Endodermal cell (in vitro differentiated cells): ENCODE measurements around the gene NCBP2. TPM values are rescaled to one million over a fixed set of nuclear protein-coding genes. Genes with fewer than 3 reads are reported as not detected.
A peak's percentile ranks its signal among the peaks of the same experiment; 100 is the strongest.

Source experiments
- DNase-seq: peaks from one replicate; pipeline ENCODE4 v3.0.0-alpha.2; 2017
- H3K27ac ChIP-seq: 2 replicates; pipeline ENCODE4 v1.5.1; 2013; ENCODE audit warnings: mild to moderate bottlenecking, low read depth, low read length, moderate library complexity
- H3K27me3 ChIP-seq: 2 replicates; pipeline ENCODE4 v1.6.1; 2013; ENCODE audit warnings: mild to moderate bottlenecking, low read length, moderate library complexity; ENCODE audit not compliant: insufficient read depth, control insufficient read depth, poor library complexity, severe bottlenecking
- H3K36me3 ChIP-seq: 2 replicates; pipeline ENCODE4 v1.7.0; 2013; ENCODE audit warnings: mild to moderate bottlenecking, low read length, moderate library complexity; ENCODE audit not compliant: control insufficient read depth, insufficient read depth
- H3K4me1 ChIP-seq: one replicate; pipeline ENCODE4 v1.7.0; 2013; ENCODE audit warnings: low read length; ENCODE audit not compliant: control insufficient read depth, insufficient read depth
- H3K4me3 ChIP-seq: 2 replicates; pipeline ENCODE4 v1.5.1; 2013; ENCODE audit warnings: mild to moderate bottlenecking, low read length, moderate library complexity
- H3K9ac ChIP-seq: 2 replicates; pipeline ENCODE4 v1.6.1; 2013; ENCODE audit warnings: mild to moderate bottlenecking, low read length, moderate library complexity; ENCODE audit not compliant: poor library complexity, severe bottlenecking; ENCODE audit errors: extremely low read depth
- H3K9me3 ChIP-seq: 2 replicates; pipeline ENCODE4 v1.6.1; 2013; ENCODE audit warnings: mild to moderate bottlenecking, low read length, moderate library complexity; ENCODE audit not compliant: control insufficient read depth
- H3K27ac Mint-ChIP-seq: 2 replicates; pipeline ENCODE4 v1.8.0; 2020; ENCODE audit warnings: mixed read lengths
- H3K27me3 Mint-ChIP-seq: 2 replicates; pipeline ENCODE4 v1.8.0; 2021; ENCODE audit warnings: mild to moderate bottlenecking, mixed read lengths; ENCODE audit not compliant: insufficient read depth
- H3K36me3 Mint-ChIP-seq: 2 replicates; pipeline ENCODE4 v1.8.0; 2020; ENCODE audit warnings: low read depth, mixed read lengths
- H3K4me1 Mint-ChIP-seq: 2 replicates; pipeline ENCODE4 v1.8.0; 2020; ENCODE audit warnings: mixed read lengths
- H3K4me3 Mint-ChIP-seq: 2 replicates; pipeline ENCODE4 v1.8.0; 2020; ENCODE audit warnings: mild to moderate bottlenecking, moderate library complexity, mixed read lengths
- H3K9me3 Mint-ChIP-seq: 2 replicates; pipeline ENCODE4 v1.8.0; 2020; ENCODE audit warnings: mild to moderate bottlenecking, mixed read lengths
- WGBS, 2 experiments: methylation state at CpG; one replicate each; pipeline versions ENCODE4 v1.1.5 to v1.1.7; 2013; ENCODE audit warnings: missing lambda C conversion rate in 2 of 2, mixed read lengths in 1 of 2; ENCODE audit not compliant: insufficient coverage in 1 of 2, insufficient read length in 1 of 2; 5-methylcytosine and 5-hydroxymethylcytosine counted together
- total RNA-seq, 2 donors: library from RNA; stranded (reverse); fragmentation: NEBNext Ultra II Directional in 1 of 2; extraction: Animal tissue kit (Norgen Biotek cat#: 25700) in 1 of 2; gene quantifications; 2 replicates in 1 of 2; 3 replicates in 1 of 2; pipeline ENCODE4 v1.2.1, GENCODE V29; 2021
- TF ChIP-seq, protein P1 (sequence below): fragments of 200-600 bp; sonication (generic); conservative IDR thresholded peaks from 2 replicates; pipeline ENCODE4 v1.5.0; 2021; ENCODE audit warnings: antibody characterized with exemption, mild to moderate bottlenecking

Gene NCBP2
- total RNA-seq, 2 donors from 2014 or later = 74.9 to 97.3 TPM

- peaks cover 75% of the 10 kb centered on the region for H3K36me3 ChIP-seq
- H3K9me3 ChIP-seq = no peaks in the 10 kb centered on the region
- Mint-ChIP-seq H3K27ac (no peak overlapping the region), H3K36me3 (peaks cover 73% of the 10 kb centered on the region), H3K9me3 (no peaks in the 10 kb centered on the region), H3K4me3 (no peak overlapping the region), H3K27me3 (no peaks in the 10 kb centered on the region), H3K4me1 (peaks cover 2% of the 10 kb centered on the region)
- no peak for DNase-seq
- TF ChIP-seq, protein P1, sequence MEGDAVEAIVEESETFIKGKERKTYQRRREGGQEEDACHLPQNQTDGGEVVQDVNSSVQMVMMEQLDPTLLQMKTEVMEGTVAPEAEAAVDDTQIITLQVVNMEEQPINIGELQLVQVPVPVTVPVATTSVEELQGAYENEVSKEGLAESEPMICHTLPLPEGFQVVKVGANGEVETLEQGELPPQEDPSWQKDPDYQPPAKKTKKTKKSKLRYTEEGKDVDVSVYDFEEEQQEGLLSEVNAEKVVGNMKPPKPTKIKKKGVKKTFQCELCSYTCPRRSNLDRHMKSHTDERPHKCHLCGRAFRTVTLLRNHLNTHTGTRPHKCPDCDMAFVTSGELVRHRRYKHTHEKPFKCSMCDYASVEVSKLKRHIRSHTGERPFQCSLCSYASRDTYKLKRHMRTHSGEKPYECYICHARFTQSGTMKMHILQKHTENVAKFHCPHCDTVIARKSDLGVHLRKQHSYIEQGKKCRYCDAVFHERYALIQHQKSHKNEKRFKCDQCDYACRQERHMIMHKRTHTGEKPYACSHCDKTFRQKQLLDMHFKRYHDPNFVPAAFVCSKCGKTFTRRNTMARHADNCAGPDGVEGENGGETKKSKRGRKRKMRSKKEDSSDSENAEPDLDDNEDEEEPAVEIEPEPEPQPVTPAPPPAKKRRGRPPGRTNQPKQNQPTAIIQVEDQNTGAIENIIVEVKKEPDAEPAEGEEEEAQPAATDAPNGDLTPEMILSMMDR = no peak
- H3K4me1 ChIP-seq = no peaks in the 10 kb centered on the region
- H3K27me3 ChIP-seq = no peaks in the 10 kb centered on the region
- no peak overlapping the region for H3K27ac ChIP-seq
- WGBS, 2 experiments = 88 to 92% methylated on average over 2 to 4 of the region's 4 CpGs
- no peak overlapping the region for H3K4me3 ChIP-seq
- no peak overlapping the region for H3K9ac ChIP-seq
These were observed 11.2 kb downstream of the NCBP2 start for GRCh38 chr3:196931157-196931556.

DNA sequence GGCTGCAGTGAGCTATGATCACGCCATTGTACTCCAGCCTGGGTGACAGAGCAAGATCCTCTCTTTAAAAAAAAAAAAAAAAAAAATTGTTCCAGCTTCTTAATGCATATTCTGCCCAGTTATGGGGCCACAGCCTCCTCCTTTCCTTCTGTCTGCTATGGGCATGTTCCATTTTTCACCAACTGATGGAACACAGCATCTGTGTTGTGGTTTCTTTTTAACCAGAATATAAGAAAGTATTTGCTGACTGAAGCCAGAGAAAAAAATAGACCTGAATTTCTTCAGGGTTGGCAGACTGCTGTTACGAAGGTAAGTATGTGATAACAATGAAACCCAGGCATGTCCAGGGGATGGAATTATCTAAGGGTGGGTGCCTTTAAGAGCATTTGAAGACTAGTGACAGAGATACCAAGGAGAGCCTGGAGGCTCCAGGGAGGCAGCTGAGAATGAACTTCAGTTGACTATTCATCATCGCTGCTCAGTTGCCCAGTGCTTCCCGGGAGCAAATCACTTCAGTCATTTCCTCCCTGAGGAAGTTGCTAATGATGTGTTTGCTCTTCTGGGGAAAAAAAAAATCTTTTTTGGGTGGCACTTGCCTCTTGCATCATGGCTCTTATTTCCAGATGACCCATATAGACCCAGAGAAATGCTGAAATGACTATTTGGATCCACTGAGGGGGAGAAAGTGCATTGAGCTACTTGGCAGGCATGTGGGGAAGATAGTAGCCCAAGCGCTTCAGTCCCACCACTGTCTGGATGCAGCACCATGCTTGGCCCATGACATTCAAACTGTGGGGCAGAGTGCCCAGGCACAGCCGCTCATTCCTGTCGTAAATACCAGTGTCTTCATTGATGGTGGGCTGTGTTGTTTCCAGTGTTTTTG, 14.5 kb downstream of the NCBP2 start:
- Mint-ChIP-seq H3K27me3 (no peaks in the 10 kb centered on the region), H3K4me3 (no peak overlapping the region), H3K27ac (peak overlapping the region; percentile 49), H3K36me3 (peaks cover 52% of the 10 kb centered on the region), H3K4me1 (peaks cover 2% of the 10 kb centered on the region), H3K9me3 (no peaks in the 10 kb centered on the region)
- H3K9ac ChIP-seq = no peak overlapping the region
- no peak overlapping the region for H3K27ac ChIP-seq
- no peaks in the 10 kb centered on the region for H3K9me3 ChIP-seq
- 91 to 94% methylated on average over 6 to 7 of the region's 7 CpGs for WGBS, 2 experiments
- TF ChIP-seq, protein P1 = no peak
- H3K36me3 ChIP-seq = peaks cover 66% of the 10 kb centered on the region
- no peaks in the 10 kb centered on the region for H3K4me1 ChIP-seq
- no peak overlapping the region for H3K4me3 ChIP-seq
- DNase-seq = no peak
- no peaks in the 10 kb centered on the region for H3K27me3 ChIP-seq

DNA sequence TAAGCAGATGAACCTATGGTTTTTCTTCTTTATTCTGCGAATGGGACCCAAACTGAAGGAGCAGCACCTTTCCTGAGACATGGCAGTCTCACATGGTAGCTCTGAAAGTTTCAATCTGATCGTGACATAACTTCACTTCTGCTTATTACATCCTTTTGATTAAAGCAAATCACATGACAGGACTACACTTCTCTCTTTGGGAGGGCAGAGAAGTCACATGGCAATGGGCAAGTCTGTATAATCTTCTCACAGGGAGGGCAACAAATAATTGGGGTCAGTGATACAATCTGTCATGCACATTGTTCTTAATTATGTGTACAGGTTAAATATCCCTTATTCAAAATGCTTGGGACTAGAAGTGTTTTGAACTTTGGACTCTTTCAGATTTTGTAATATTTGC, 21.6 kb downstream of the NCBP2 start:
- H3K36me3 Mint-ChIP-seq = peaks cover 29% of the 10 kb centered on the region
- H3K27me3 ChIP-seq = no peaks in the 10 kb centered on the region
- no peaks in the 10 kb centered on the region for H3K4me1 ChIP-seq
- H3K9me3 ChIP-seq = peaks cover 20% of the 10 kb centered on the region
- H3K36me3 ChIP-seq = peaks cover 52% of the 10 kb centered on the region
- H3K9me3 Mint-ChIP-seq = peaks cover 3% of the 10 kb centered on the region
- no peak overlapping the region for H3K4me3 ChIP-seq
- H3K9ac ChIP-seq = no peak overlapping the region
- H3K27ac Mint-ChIP-seq = no peak overlapping the region
- TF ChIP-seq, protein P1 = no peak
- 90 to 93% methylated on average over 2 of the region's 2 CpGs for WGBS, 2 experiments
- no peaks in the 10 kb centered on the region for H3K27me3 Mint-ChIP-seq
- no peak overlapping the region for H3K27ac ChIP-seq
- no peak overlapping the region for H3K4me3 Mint-ChIP-seq
- H3K4me1 Mint-ChIP-seq = no peaks in the 10 kb centered on the region
- DNase-seq = no peak
